ENCODE data around the gene DCHS2. TPM values are rescaled to one million over a fixed set of nuclear protein-coding genes. Genes with fewer than 3 reads are reported as not detected.

The DCHS2 gene
- total and polyA plus RNA-seq, 2 of the 8 experiments (the other 6 are each of a cell fraction or from before 2014, with no cell fraction given): 0.54 to 2.6 TPM

- TF ChIP-seq CHD7 (IDR thresholded peaks at IDR 0.05; ENCODE audit: insufficient replicate concordance, low read length) (no peak), NRF1 (IDR thresholded peaks at IDR 0.05; ENCODE audit: low read depth, low read length) (no peak), FOSL1 (IDR thresholded peaks at IDR 0.05; ENCODE audit: insufficient read depth, low read depth, low read length) (no peak), GABPA (IDR thresholded peaks at IDR 0.05; ENCODE audit: borderline replicate concordance, insufficient read depth, low read length) (no peak), EZH2 (IDR thresholded peaks at IDR 0.05; ENCODE audit: low read depth, low read length, severe bottlenecking) (no peak), BACH1 (IDR thresholded peaks at IDR 0.05; ENCODE audit: low read length) (no peak), SP4 (IDR thresholded peaks at IDR 0.05; ENCODE audit: low read length) (no peak), CHD1 (IDR thresholded peaks at IDR 0.05; ENCODE audit: low read depth, low read length) (no peak), KDM5A (IDR thresholded peaks at IDR 0.05; ENCODE audit: low read length) (no peak), TCF12 (IDR thresholded peaks at IDR 0.05; ENCODE audit: low read depth, low read length) (no peak), KDM4A (IDR thresholded peaks at IDR 0.05; ENCODE audit: low read depth, low read length, severe bottlenecking) (no peak), EP300 (IDR thresholded peaks at IDR 0.05; ENCODE audit: borderline replicate concordance in 1 of 2, low read depth in 2 of 2, low read length in 2 of 2) (no peak)
Observed at GRCh38 chr4:154335588-154335987, 156.0 kb downstream of the DCHS2 start (continued).

Data from H1 (cell line).